ENCODE measurements around the gene LCP1.

DNA sequence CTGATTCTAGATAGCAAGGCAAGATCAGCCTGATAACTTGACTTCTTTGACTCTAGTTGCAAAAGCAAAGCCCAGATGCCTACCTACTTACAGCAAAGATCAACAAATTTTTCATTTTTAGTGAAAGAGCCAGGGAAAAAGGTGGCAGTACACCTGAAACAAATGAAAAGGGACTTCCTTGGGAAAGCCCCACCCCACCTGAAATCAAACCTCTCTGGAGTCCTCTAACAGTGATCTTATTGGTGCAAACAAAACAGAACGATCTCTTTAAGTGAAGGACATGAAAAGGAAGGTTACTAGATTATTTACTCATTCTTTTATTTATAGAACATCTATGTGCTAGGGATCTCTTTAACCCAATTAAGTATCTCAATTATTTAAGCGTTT, 507 bp upstream of the LCP1 start:
- TF ChIP-seq CTCF (IDR thresholded peaks at IDR 0.05; ENCODE audit: insufficient read depth, low read depth, low read length): no peak
- no peak for TF ChIP-seq EZH2 (IDR thresholded peaks at IDR 0.05; ENCODE audit: insufficient read depth, low read length)
